Right forelimb (tissue), 1 donor: ENCODE data around the gene HMX1.

Experiments used
- DNase-seq: peaks from one replicate; pipeline ENCODE4 v3.0.0-alpha.2; 2018

Gene HMX1

GRCh38 chr4:8909548-8909947 lies 37.9 kb upstream of the HMX1 start:
- DNase-seq: peak; percentile 25

DNA sequence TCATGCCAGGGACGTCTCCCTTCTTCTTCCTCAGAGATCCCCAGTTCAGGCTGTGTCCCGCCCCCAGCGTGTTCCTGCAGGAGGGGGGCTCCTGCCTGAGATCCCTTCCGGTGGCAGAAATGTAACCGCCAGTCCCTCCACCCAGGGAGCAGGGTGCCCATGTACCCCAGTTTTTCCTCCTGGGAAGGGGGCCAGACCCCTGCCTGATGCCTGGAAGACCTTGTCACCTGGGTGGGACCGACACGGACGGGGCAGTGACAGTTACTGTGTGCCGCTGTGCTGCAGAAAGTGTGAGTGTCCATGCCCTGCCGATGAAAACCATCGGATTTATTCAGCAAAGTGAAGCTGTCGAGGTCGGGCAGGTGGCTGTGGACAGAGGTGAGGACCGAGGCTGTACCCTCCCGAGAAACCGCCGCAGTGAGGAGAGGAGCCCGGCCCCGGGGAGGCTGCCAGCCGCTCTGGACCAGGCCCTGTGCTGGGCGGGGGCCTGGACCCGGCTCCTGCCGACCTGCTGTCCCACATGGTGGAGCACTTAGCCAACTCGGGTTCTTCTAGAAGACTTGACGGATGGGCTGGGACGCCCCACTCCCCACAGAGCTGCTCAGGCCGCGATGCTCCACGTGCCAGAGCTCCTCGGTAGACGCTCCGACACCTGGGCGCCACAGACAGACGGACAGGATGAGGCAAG lies 36.7 kb upstream of the HMX1 start:
- peak; percentile 32 for DNase-seq

DNA sequence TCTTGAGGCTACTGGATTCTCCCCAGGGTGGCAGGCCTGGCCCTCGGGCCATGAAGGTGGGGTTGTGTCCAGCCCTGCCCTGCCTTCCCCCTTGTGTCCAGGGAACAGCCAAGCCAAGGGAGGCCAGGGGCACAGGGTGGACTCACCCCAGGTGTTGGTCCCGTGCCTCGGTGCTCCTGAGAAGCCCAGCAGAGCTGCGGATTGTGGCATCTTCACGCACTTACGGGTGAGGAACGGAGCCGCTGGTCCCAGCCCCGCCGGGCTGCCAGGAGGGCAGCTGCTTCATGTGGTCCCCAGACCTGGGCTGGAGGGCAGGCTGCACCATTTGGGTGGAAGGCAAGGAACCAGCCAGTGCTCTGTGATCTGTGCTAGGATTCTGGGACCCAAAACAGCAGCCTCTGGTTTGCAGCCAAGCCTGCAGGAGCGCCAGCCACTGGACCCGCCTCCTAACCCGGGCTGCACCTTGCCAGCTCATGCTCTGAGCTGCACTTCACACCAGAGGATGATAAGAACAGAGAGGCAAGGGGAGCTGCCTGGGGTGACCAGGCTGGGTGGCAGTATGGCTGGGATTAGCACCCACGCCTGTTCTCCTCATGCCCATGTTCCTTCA lies 36.1 kb upstream of the HMX1 start:
- peak; percentile 27 for DNase-seq

- DNase-seq: peak; percentile 23
These were observed 35.5 kb upstream of the HMX1 start for GRCh38 chr4:8906991-8907595.

DNA sequence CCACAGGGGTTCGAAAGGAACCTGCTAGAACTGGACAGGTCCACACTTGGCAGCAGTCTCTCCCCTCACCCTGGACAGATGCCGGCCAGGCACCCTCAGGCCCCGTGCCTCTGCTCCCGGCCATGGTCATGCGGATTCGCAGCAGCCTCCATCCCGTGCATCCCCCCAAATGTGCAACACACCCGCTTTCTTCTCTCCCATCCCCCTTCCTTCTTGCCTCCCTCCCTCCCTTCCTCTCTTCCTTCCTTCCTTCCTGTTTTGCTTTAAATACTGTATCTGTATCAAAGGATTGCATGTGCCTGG lies 35.0 kb upstream of the HMX1 start:
- no peak for DNase-seq

DNA sequence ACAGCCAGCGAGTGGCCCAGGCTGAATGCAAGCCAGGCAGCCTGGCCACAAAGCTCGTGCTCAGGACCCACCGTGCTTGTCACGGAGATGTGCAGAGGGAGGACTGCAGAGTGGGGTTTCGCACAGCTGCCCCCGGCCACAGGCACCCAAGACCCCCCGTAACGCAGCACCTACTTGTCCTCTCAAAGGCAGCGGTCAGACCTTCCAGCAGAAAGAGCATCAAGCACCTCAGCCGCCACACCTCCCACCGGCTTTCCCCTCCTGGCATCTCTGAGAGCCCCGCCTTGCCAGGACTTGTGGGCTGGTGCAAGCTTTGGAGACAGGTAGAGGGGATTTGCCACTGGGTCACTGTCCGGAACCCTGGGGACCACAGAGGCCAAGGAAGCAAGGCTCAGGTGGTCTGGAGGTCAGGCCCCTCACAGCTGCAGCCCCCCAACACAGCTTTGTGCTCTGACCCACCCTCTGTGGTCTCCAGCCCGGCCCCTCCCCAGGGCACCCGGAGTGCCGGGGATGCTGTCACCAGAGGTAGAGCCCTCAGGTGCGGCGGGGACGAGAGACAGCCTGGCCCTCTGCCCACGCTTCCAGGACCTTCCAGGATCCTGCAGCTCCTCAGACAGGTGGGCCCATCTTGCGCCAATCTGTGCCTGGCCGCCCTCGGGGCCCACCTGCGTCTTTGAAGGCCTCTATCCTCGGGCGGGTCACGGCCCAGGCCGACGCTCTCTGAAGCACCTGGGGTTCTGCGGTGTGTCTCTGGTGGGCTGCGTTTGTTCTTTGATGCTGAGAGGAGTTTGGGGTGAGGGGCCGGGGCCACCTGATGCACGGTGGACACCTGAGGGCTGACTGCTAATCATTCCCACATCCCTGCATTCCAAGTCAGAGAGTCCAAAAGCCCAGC lies 34.4 kb upstream of the HMX1 start:
- peak; percentile 36 for DNase-seq

GRCh38 chr4:8905226-8905772 lies 33.7 kb upstream of the HMX1 start:
- peak; percentile 3 for DNase-seq

DNA sequence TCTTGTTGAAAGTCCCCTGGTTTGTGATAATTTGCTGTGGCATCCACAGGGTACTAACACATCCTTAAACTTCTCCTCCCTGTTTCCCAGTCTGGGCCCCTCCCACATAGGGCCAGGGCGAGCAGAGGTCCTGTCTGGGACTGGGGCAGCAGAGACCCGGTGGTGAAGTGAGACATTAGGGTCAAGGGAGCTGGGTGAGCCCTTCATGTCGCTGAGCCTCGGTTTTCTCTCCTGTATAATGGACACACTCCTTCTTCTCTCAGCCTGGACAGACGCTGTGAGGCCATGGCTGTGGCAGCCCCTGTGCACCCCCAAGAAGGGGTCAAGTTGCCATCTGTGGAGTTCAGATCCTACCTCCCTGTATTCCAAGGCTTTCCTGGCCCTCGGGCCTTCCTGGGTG lies 33.0 kb upstream of the HMX1 start:
- DNase-seq: no peak

DNA sequence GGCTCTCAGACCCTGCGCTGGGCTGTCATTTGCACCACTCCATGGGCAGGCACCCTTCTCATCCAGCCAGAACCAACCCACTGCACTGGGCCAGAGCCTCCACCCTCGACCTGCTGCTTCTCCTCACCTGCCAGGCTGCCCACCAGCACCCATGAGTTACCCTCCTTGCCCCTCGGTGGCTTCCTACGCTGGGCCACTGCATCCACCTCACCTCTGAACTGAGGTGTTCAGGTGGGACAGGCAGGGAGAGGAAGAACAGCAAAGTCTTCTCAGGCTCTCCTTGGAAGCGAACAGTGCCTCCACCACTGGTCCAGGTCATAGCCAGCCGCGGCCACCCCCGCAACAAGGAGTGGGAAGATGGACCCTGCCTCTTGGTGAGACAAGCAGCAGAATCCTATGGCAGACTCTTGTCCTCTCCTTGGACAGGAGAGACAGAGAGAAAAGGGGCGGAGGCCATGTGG lies 32.4 kb upstream of the HMX1 start:
- no peak for DNase-seq

- no peak for DNase-seq
These were observed 29.7 kb upstream of the HMX1 start for GRCh38 chr4:8901335-8901734.

- no peak for DNase-seq
These were observed 28.9 kb upstream of the HMX1 start for GRCh38 chr4:8900588-8900987.

DNA sequence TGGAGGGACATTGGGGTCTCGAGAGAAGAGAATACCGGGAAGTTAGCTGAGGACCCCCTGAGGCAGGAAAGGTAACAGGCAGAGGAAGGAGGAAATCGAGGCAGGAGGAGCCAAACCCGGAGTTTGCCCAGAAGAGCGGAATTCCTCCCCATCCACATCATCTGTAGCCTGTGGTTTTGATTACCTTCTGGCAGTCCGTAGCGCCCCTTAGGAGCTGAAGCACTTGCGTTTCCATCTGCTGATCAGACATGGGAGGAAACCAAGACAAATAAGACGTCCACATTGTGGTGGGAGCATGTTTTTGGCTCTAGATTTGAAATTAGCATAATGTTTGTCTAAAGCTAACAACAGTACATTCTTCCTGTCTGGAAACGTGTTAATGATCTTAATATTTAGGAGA lies 26.8 kb upstream of the HMX1 start:
- DNase-seq: peak; percentile 74

GRCh38 chr4:8897251-8898167 lies 25.9 kb upstream of the HMX1 start:
- no peak for DNase-seq

DNA sequence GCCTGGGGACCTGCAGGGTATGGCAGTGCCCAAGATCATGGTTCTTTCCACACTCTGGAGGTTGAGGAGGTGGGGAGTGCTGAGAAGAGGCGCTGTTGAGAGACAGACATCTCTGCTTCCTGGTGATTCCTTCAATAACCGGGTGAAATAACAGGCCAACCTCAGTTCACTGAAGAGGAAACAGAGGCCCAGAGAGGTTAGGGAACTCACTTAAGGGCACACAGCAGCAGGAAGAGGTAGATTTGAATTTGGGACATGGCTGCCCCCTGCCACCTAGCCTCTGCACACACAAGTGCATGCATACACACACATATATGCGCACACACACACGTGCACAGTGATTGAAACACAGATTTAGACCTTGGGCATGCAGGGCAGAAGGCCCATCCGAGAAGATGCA lies 24.9 kb upstream of the HMX1 start:
- no peak for DNase-seq

GRCh38 chr4:8896071-8896470 lies 24.4 kb upstream of the HMX1 start:
- no peak for DNase-seq

DNA sequence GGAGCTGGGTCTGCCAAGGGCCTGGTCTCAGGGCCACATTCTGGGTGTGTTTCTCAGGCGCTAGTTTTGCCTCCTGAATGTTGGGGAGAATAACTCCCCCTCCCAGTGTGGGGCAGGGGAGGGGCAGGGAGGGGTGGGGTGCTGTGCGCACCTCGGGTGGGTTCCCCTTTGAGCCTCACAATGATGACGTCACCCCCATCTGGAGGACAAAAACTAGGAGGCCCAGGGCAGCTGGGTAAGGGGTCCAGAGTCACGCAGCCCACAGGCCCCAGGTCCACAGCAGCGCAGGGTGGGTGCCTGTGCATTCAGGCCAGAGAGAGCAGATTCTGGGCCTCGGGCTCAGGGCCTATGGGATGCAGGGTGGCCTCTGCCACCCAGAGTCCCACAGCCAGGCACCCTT lies 23.7 kb upstream of the HMX1 start:
- DNase-seq: no peak

DNA sequence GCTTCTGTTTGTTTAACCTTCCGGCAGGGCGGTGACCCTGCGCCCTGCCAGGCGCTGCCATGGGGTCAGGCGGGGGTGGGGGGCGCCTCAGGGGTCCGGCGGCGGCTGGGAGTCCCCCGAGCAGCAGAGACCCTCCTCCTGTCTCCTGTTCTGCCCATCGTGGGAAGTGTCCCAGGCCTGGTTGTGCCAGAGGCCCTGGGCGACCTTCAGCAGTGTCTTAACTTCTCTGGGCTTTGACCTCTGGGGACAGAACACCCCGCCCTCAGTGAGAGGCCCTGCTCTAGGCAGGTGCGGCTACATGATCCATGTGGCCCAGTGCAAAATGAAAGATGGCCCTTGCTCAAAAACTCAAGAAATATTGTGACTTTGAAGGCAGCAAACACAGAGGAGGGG lies 22.8 kb upstream of the HMX1 start:
- DNase-seq: no peak

DNA sequence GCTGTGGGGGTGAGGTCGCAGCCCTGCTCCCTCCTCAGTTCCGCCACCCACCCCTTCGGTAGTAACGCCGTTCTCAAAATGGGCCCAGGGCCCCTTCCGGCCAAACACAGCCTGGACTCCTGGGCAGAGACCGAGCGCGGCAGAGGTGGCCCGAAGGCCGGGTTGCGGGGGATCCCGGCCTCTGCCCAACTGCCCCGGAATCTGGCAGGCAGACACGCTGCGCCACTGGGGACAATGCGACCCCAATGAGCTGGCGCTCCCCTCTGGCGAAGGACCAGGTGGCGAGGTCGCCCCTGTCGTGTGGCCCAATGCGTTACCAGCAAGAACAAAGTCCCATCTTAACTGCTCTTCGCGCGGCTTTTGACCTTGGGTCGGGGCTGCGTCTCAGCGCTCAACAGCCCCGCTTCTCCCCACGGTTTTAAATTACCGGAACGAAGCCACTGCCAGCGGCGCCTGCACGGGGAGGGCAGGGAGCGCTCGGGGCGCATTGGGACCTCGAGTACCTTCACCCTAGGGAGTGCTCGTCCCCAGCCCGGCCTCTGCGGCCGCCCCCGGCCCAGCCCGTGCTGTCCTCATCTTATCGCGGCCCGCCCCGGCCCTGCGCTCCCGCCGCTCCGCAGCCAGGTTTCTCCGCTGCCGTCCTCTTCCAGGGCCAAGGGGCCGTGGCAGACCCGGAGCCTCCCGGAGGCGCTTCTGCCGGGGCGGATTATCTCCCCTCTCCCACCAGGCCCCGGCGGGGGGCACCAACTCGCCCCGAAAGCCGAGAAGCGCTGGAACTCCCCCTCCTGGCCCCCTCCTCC lies 22.2 kb upstream of the HMX1 start:
- DNase-seq: no peak

- no peak for DNase-seq
These were observed 21.6 kb upstream of the HMX1 start for GRCh38 chr4:8893227-8893623.

DNA sequence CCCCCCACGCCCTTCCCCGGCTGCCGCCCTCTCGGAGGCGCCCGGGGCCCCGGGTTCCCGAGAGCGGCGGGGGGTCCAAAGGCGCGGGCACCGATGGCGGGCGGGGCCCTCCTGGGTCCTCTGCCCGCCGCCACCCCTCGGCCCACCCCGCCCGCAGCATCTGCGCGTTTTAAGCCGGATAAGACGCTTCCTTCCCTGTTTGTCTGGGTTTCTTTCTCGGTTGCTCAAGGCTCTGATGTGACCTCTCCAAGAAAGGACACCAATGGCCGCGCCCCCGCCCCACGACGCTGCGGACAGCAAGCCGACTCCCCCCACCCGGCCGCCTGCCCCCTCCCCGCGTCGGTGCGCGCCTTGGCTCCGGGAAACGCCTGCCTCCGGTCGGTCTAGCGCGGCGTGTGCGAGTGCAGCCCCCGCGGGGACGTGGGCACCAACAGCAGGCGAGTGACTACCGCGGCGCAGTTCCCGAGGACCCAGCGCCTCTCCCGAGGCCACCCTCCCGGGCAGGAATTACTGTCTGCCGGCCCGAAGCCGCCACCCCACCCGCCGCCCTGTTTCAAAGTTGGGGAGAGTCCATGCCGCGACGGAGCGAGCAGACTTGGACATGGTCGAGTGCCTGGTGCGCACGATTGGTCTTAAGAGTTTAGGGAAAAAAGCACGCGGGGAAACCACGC lies 21.1 kb upstream of the HMX1 start:
- no peak for DNase-seq
